Measurements from ENCODE around the gene STRIT1.

The STRIT1 gene

GRCh38 chr3:155293516-155293915, at the start of gene STRIT1:
STRIT1 (minus strand) TSS chr3:155293683.
- DNase-seq = no peak

- DNase-seq = no peak
Measured at GRCh38 chr3:155342344-155342743, 48.9 kb upstream of the STRIT1 start.

GRCh38 chr3:155339052-155339451, 45.6 kb upstream of the STRIT1 start:
- no peak for DNase-seq

GRCh38 chr3:155335724-155336354, 42.4 kb upstream of the STRIT1 start:
- DNase-seq = no peak

GRCh38 chr3:155334914-155335723, 41.6 kb upstream of the STRIT1 start:
- no peak for DNase-seq

- no peak for DNase-seq
Measured at GRCh38 chr3:155334215-155334913, 40.9 kb upstream of the STRIT1 start.

- no peak for DNase-seq
Measured at GRCh38 chr3:155332716-155333115, 39.2 kb upstream of the STRIT1 start.

GRCh38 chr3:155331078-155331477, 37.6 kb upstream of the STRIT1 start:
- no peak for DNase-seq

GRCh38 chr3:155330370-155330769, 36.9 kb upstream of the STRIT1 start:
- no peak for DNase-seq

- no peak for DNase-seq
Measured at GRCh38 chr3:155329513-155330048, 36.1 kb upstream of the STRIT1 start.

- no peak for DNase-seq
Measured at GRCh38 chr3:155327871-155328270, 34.4 kb upstream of the STRIT1 start.

GRCh38 chr3:155327430-155327829, 33.9 kb upstream of the STRIT1 start:
- DNase-seq = no peak

GRCh38 chr3:155326901-155327300, 33.4 kb upstream of the STRIT1 start:
- DNase-seq = no peak

- no peak for DNase-seq
Measured at GRCh38 chr3:155326244-155326643, 32.8 kb upstream of the STRIT1 start.

GRCh38 chr3:155325263-155325835, 31.9 kb upstream of the STRIT1 start:
- no peak for DNase-seq

- peak; percentile 34 for DNase-seq
Measured at GRCh38 chr3:155323063-155323666, 29.7 kb upstream of the STRIT1 start.

- no peak for DNase-seq
Measured at GRCh38 chr3:155321418-155321817, 27.9 kb upstream of the STRIT1 start.

GRCh38 chr3:155320934-155321333, 27.5 kb upstream of the STRIT1 start:
- no peak for DNase-seq

GRCh38 chr3:155318740-155319139, 25.3 kb upstream of the STRIT1 start:
- DNase-seq = no peak

GRCh38 chr3:155317211-155317610, 23.7 kb upstream of the STRIT1 start:
- no peak for DNase-seq

- no peak for DNase-seq
Measured at GRCh38 chr3:155316426-155316825, 22.9 kb upstream of the STRIT1 start.

- DNase-seq = no peak
Measured at GRCh38 chr3:155313916-155314315, 20.4 kb upstream of the STRIT1 start.

- no peak for DNase-seq
Measured at GRCh38 chr3:155313300-155313699, 19.8 kb upstream of the STRIT1 start.

Data from DMS79 treated with DMSO at 0.1 percent for 48 hours (cell line).